NCI-H82 (cell line): ENCODE data around the gene TAF13.
"Not testable (repeated sequence)": the region's sequence is repeated elsewhere in the genome, so short reads cannot be mapped to it uniquely, and the experiment has no call there.

ENCODE experiments used
- DNase-seq: peaks from one replicate; lab custom pipeline; 2025; lab: John Stamatoyannopoulos, UW

TAF13 gene

GRCh38 chr1:109046671-109047070 lies 29.1 kb downstream of the TAF13 start:
- DNase-seq = no peak

- no peak for DNase-seq
Measured at GRCh38 chr1:109045595-109045994, 30.2 kb downstream of the TAF13 start.

GRCh38 chr1:109041621-109042468 lies 34.0 kb downstream of the TAF13 start, which contains the start of gene WDR47:
TSS of gene WDR47 (minus strand) at chr1:109042102. CDS start at chr1:109023512, 18,590 bp downstream.
- peak; percentile 98 for DNase-seq

- DNase-seq = peak; percentile 61
Measured at GRCh38 chr1:109040989-109041620, 34.7 kb downstream of the TAF13 start.

- DNase-seq = no peak
Measured at GRCh38 chr1:109040627-109040988, 35.2 kb downstream of the TAF13 start.

GRCh38 chr1:109034382-109034781 lies 41.4 kb downstream of the TAF13 start:
- DNase-seq = peak; percentile 16

- DNase-seq = not testable (repeated sequence)
Measured at GRCh38 chr1:109029493-109029892, 46.3 kb downstream of the TAF13 start.

GRCh38 chr1:109027841-109028240 lies 48.0 kb downstream of the TAF13 start:
- DNase-seq = no peak

- no peak for DNase-seq
Measured at GRCh38 chr1:109025694-109026093, 50.1 kb downstream of the TAF13 start.

GRCh38 chr1:109024646-109025045 lies 51.2 kb downstream of the TAF13 start:
- no peak for DNase-seq

- no peak for DNase-seq
Measured at GRCh38 chr1:109020693-109021257, 55.0 kb downstream of the TAF13 start.

GRCh38 chr1:109017719-109018118 lies 58.1 kb downstream of the TAF13 start:
- DNase-seq = peak; percentile 6

GRCh38 chr1:109017134-109017533 lies 58.7 kb downstream of the TAF13 start:
- DNase-seq = no peak
